Thymus (tissue), 11 donors: ENCODE measurements around the gene CWC27. TPM values are rescaled to one million over a fixed set of nuclear protein-coding genes. Genes with fewer than 3 reads are reported as not detected.
"Not testable (repeated sequence)": the region's sequence is repeated elsewhere in the genome, so short reads cannot be mapped to it uniquely, and the experiment has no call there.

ENCODE experiments used
- DNase-seq, 9 donors: peaks; one replicate each; pipeline ENCODE4 v3.0.0-alpha.2; 2013; ENCODE audit warnings: low spot score in 9 of 9, low read depth in 6 of 9, missing footprints in 1 of 9
- H3K27ac ChIP-seq, 2 donors: one replicate each; pipeline ENCODE4 v1.5.1; 2013; ENCODE audit warnings: control low read depth in 1 of 2, low read depth in 1 of 2, low read length in 1 of 2, mild to moderate bottlenecking in 1 of 2, moderate library complexity in 1 of 2
- H3K27me3 ChIP-seq, 2 donors: one replicate each; pipeline ENCODE4 v1.5.1; 2013; ENCODE audit warnings: low read length in 1 of 2; ENCODE audit not compliant: control insufficient read depth in 2 of 2, insufficient read depth in 1 of 2
- H3K36me3 ChIP-seq, 2 donors: one replicate each; pipeline ENCODE4 v1.5.1; 2013; ENCODE audit warnings: low read length in 1 of 2, mild to moderate bottlenecking in 1 of 2, moderate library complexity in 1 of 2; ENCODE audit not compliant: control insufficient read depth in 2 of 2, insufficient read depth in 2 of 2
- H3K4me1 ChIP-seq, 2 donors: one replicate each; pipeline ENCODE4 v1.5.1; 2013; ENCODE audit warnings: low read length in 2 of 2; ENCODE audit not compliant: control insufficient read depth in 2 of 2, insufficient read depth in 2 of 2
- H3K4me3 ChIP-seq, 2 donors: one replicate each; pipeline ENCODE4 v1.5.1; 2013; ENCODE audit warnings: low read length in 2 of 2, control low read depth in 1 of 2, mild to moderate bottlenecking in 1 of 2
- H3K9me3 ChIP-seq, 2 donors: one replicate each; pipeline ENCODE4 v1.5.1; 2013; ENCODE audit warnings: low read length in 1 of 2, mild to moderate bottlenecking in 1 of 2; ENCODE audit not compliant: control insufficient read depth in 2 of 2, insufficient read depth in 1 of 2
- WGBS: extraction: QIAGEN DNeasy Blood & Tissue Kit; methylation state at CpG from one replicate; pipeline ENCODE4 v1.1.7; 2013; 5-methylcytosine and 5-hydroxymethylcytosine counted together
- polyA plus RNA-seq: library from polyadenylated mRNA; stranded (reverse); fragments of 200-250 nt; gene quantifications from one replicate; pipeline ENCODE4 v1.2.3, GENCODE V29; 2013
- total RNA-seq: library from RNA; stranded (reverse); fragments of 120-200 nt; gene quantifications from one replicate; pipeline ENCODE4 v1.2.4, GENCODE V29; 2013
- donor health status: healthy.

Gene CWC27
- total and polyA plus RNA-seq, 2 donors, result 23.5 to 24.2 TPM

DNA sequence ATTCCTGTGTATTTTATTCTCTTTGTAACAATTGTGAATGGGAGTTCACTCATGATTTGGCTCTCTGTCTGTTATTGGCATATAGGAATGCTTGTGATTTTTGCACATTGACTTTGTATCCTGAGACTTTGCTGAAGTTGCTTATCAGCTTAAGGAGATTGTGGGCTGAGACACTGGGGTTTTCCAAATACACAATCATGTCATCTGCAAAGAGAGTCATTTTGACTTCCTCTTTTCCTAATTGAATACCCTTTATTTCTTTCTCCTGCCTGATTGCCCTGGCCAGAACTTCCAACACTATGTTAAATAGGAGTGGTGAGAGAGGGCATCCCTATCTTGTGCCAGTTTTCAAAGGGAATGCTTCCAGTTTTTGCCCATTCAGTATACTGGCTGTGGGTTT is 138.7 kb downstream of the CWC27 start:
- H3K4me1 ChIP-seq, H3K27me3 ChIP-seq, H3K27ac ChIP-seq, H3K9me3 ChIP-seq, H3K4me3 ChIP-seq, H3K36me3 ChIP-seq, DNase-seq: not testable (repeated sequence)

DNA sequence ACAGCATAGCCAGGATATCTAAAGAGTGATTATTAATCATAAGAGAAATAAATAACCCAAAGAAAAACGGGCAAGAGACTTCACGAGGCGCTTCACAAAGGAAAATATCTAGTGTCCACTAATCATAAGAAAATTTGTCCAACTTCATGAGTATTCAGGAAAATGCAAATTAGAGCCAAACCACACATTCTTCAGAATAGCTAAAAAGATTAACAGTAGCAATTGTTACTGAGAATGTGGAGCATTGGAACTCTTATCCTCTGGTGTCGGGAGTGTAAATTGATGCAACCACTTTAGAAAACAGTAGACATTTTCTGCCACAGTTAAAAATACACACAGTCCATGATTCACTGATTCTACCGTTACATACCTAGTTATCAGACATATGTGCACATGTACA is 145.7 kb downstream of the CWC27 start:
- H3K4me1 ChIP-seq, result no peaks in the 10 kb centered on the region

DNA sequence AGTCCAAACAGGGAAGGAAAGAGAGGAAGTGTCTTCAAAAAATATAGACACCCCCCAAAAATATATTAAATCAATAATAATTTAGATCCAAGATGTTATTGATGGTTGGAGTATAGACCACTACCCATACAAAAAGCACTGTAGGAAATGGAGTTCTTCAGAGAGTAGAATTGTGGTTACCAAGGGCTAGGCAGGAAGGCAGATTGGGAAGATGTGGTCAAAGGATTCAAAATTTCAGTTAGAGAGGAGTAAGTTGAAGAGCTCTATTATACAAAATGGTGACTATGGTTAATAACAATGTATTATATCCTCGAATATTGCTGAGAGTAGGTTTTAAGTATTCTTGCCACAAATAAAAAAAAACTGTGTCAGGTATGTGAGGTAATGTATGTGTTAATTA is 149.4 kb downstream of the CWC27 start:
- no peaks in the 10 kb centered on the region for H3K9me3 ChIP-seq
- no peak overlapping the region for H3K27ac ChIP-seq
- H3K36me3 ChIP-seq, result no peaks in the 10 kb centered on the region
- DNase-seq, result no peak
- no peak overlapping the region for H3K4me3 ChIP-seq
- WGBS, result 22% methylated on average over 1 of the region's 1 CpG
- H3K4me1 ChIP-seq, result no peaks in the 10 kb centered on the region
- no peaks in the 10 kb centered on the region for H3K27me3 ChIP-seq

More for the DNA sequence above, 145.7 kb downstream of the CWC27 start:
- 92% methylated on average over 5 of the region's 5 CpGs for WGBS
- H3K9me3 ChIP-seq, result peaks cover 0 to 6% of the 10 kb centered on the region in 2 donors
- no peak overlapping the region for H3K27ac ChIP-seq
- H3K4me3 ChIP-seq, result no peak overlapping the region
- H3K36me3 ChIP-seq, result no peaks in the 10 kb centered on the region
- no peak for DNase-seq
- H3K27me3 ChIP-seq, result no peaks in the 10 kb centered on the region

DNA sequence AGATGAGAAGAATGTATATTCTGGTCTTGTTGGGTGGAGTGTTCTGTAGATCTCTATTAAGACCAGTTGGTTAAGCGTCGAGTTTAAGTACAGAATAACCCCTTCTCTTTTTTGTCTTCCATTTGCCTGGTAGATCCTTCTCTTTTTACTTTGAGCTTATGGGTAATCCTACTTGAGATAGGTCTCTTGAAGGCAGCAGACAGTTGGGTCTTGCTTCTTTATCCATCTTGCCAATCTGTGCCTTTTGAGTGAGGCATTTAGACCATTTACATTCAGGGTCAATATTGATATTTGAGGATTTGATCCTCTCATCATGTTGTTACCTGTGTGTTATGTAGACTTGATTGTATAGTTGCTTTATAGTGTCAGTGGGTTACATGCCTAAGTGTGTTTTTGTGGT is 152.7 kb downstream of the CWC27 start:
- Histone ChIP-seq H3K27ac (no peak overlapping the region), H3K4me1 (no peaks in the 10 kb centered on the region), H3K27me3 (no peaks in the 10 kb centered on the region), H3K9me3 (no peaks in the 10 kb centered on the region), H3K4me3 (no peak overlapping the region), H3K36me3 (no peaks in the 10 kb centered on the region)
- 98% methylated on average over 2 of the region's 2 CpGs for WGBS
- no peak for DNase-seq

DNA sequence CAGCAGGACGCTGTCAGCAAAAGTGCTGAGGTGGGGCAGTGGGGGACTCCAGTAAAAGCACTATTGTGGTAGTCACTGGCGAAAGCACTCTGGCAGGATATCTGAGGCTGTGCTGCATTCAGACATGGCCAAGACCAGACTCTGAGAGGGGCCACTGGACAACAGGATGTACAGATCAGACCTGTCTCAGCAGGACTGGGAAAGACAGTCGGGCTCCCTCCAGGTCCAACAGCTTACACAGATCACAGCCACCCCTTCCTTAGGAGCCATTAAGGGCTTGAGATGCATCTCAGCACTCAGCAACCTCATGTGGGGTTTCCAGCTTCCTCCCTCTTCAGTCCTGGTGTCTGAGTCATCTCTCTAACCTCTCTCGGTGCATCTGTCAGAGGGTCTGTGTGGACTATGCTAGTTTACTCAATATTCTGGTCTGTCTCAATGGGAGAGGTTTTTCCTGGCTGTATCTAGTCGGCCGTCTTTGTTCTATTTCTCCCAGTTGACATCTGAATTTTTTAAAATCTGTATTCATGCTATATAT is 154.5 kb downstream of the CWC27 start:
- Histone ChIP-seq H3K4me1 (no peaks in the 10 kb centered on the region), H3K36me3 (no peaks in the 10 kb centered on the region), H3K27ac (no peak overlapping the region), H3K9me3 (no peaks in the 10 kb centered on the region), H3K27me3 (no peaks in the 10 kb centered on the region), H3K4me3 (no peak overlapping the region)
- DNase-seq, result no peak
- 90% methylated on average over 6 of the region's 6 CpGs for WGBS

DNA sequence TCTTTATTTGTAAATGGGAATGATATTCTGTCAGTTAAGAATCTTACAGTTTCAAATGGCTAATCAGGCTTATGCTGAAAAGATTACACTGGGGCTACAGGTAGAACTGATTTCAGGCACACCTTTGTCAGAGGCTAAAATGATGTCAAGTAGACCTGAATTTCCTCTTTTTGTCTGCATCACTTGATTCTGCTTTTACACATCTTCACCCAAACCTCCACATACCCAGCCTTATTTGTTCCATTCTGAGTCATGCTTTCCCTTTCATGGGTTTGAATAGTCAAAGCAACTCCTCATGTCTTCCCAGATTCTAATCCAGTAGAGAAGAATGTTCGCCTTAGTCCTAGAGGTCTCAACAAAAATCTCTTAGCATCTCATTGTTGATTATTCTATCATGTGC is 156.4 kb downstream of the CWC27 start:
- no peaks in the 10 kb centered on the region for H3K9me3 ChIP-seq
- H3K4me3 ChIP-seq, result no peak overlapping the region
- no peak for DNase-seq
- H3K27me3 ChIP-seq, result no peaks in the 10 kb centered on the region
- no peaks in the 10 kb centered on the region for H3K36me3 ChIP-seq
- H3K4me1 ChIP-seq, result no peaks in the 10 kb centered on the region
- H3K27ac ChIP-seq, result no peak overlapping the region
- 97% methylated on average over 1 of the region's 1 CpG for WGBS

DNA sequence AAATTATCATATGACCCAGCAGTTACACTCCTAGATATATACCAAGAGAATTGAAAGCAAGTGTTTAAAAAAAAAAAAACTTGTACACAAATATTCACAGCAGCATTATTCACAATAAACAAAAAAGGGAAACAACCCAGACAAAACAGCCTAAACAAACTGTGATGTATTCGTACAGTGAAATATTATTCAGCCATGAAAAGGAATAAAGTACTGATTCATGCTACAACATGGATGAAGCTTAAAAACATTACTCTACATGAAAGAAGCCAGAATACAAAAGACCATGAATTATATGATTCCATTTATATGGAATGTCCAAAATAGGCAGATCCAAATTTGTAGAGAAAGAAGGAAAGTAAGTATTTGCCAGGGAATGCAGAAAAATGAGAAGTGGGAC is 161.1 kb downstream of the CWC27 start:
- 98% methylated on average over 1 of the region's 1 CpG for WGBS
- no peak overlapping the region for H3K4me3 ChIP-seq
- DNase-seq, result no peak
- no peaks in the 10 kb centered on the region for H3K4me1 ChIP-seq
- no peak overlapping the region for H3K27ac ChIP-seq
- H3K36me3 ChIP-seq, result no peaks in the 10 kb centered on the region
- no peaks in the 10 kb centered on the region for H3K27me3 ChIP-seq
- no peaks in the 10 kb centered on the region for H3K9me3 ChIP-seq

DNA sequence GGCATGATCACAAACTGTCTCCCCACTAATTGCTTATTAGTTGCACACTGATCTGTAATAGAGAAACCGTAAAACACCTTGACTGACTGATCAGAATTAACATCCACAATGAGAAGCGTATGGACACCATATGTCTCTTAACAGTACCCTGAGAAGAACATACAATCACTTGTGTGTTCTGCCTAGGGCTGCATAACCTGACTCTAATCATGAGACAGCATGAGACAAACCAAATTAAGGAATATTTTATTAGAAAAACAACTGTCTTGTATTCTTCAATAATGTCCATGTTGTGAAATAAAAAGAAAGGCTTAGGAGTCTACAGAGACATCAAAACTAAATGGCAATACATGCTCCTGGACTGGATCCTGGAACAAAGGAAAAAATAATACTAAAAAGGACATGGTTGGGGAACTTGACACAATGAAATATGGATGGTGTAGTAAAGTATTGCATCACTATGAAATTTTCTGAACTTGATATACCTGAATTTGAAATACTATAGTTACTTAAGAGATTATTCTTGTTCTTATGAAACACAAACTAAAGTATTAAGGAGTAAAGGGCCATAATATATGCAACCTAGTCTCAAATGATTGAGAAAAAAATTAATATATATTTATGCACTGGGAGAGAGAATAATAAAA is 162.1 kb downstream of the CWC27 start:
- Histone ChIP-seq H3K4me3 (no peak overlapping the region), H3K9me3 (no peaks in the 10 kb centered on the region), H3K27ac (no peak overlapping the region), H3K36me3 (no peaks in the 10 kb centered on the region), H3K27me3 (no peaks in the 10 kb centered on the region), H3K4me1 (no peaks in the 10 kb centered on the region)
- DNase-seq, result no peak
- WGBS, result over 99% methylated on average over 2 of the region's 2 CpGs

DNA sequence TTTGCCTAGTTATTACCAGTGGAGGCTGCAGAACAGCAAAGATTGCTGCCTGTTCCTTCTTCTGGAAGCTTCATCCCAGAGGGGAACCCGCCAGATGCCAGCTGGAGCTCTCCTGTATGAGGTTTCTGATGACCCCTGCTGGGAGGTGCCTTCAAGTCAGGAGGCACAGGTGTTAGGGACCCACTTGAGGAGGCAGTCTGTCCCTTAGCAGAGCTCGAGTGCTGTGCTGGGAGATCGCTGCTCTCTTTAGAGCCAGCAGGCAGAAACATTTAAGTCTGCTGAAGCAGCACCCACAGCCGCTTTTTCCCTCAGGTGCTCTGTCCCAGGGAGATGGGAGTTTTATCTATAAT is 170.7 kb downstream of the CWC27 start:
- H3K4me1 ChIP-seq, H3K27ac ChIP-seq, H3K27me3 ChIP-seq, DNase-seq, H3K4me3 ChIP-seq, H3K9me3 ChIP-seq, H3K36me3 ChIP-seq: not testable (repeated sequence)
- 94% methylated on average over 4 of the region's 4 CpGs for WGBS
